Vagina (tissue), 2 donors: ENCODE measurements around the gene PRTG.

ENCODE experiments used
- CTCF ChIP-seq, 3 experiments: fragments of 450-650 bp in 2 of 3; fragments of 200-600 bp in 1 of 3; sonication (generic) in 1 of 3; IDR thresholded peaks; one replicate each; pipeline ENCODE4 v1.5.1; 2017 to 2019; ENCODE audit warnings: antibody characterized with exemption in 3 of 3, mild to moderate bottlenecking in 2 of 3, moderate library complexity in 2 of 3
- POLR2A ChIP-seq, 2 donors: fragments of 450-650 bp; IDR thresholded peaks; one replicate each; pipeline ENCODE4 v1.6.1; 2017; ENCODE audit warnings: antibody characterized with exemption in 2 of 2, mild to moderate bottlenecking in 2 of 2, moderate library complexity in 2 of 2
- POLR2AphosphoS5 ChIP-seq, 2 donors: sonication (generic); formaldehyde crosslinking; IDR thresholded peaks; one replicate each; pipeline ENCODE4 v1.9.0; 2017; ENCODE audit warnings: antibody characterized with exemption in 2 of 2, mild to moderate bottlenecking in 2 of 2, low read depth in 1 of 2; ENCODE audit not compliant: insufficient read depth in 1 of 2

DNA sequence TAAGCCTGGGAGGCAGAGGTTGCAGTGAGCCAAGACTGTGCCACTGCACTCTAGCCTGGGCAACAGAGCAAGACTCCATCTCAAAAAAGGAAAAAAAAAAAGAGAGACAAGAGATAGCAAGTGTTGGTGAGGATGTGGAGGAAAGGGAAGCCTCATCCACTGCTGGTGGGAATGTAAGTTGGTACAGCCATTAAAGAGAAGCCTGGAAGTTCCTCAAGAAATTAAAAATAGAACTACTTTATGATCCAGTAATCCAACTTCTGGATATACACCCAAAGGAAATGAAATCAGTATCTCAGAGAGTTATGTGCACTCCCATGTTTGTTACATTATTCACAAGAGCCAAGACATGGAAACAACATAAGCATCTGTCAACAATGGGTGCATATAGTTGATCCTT, 169.7 kb downstream of the PRTG start:
- TF ChIP-seq CTCF (IDR thresholded peaks at IDR 0.05) = no peak
- TF ChIP-seq POLR2AphosphoS5 (IDR thresholded peaks at IDR 0.05; ENCODE audit: insufficient read depth in 1 of 2, low read depth in 1 of 2) = no peak
- TF ChIP-seq POLR2A (IDR thresholded peaks at IDR 0.05) = no peak
